NCI-H82 treated with DMSO at 0.1 percent for 48 hours (cell line): ENCODE measurements around the gene UBAC2.

ENCODE experiments used
- DNase-seq: peaks from one replicate; lab custom pipeline; 2025; ENCODE audit not compliant: unreplicated experiment; lab: John Stamatoyannopoulos, UW

Gene UBAC2

DNA sequence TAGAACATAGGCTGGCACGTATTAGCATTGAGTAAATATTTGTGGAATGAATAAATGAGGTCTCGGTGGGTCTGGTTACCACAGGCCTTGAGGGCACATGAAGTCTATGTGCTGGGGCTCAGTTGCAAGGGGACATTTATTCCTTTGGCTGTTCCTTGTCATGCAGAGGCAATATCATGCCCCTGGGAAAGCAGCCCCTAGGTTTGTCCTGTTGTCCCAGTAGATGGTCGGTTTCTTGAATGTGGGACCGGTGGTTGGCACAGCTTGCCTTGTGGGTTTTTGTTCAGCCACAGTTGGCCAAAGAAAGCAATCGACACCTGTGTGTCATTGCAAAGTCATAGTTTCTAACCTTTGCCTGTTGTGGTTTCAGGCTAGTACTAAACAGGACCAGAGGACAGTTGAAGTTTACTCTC lies 131.2 kb downstream of the UBAC2 start:
- DNase-seq, result no peak

DNA sequence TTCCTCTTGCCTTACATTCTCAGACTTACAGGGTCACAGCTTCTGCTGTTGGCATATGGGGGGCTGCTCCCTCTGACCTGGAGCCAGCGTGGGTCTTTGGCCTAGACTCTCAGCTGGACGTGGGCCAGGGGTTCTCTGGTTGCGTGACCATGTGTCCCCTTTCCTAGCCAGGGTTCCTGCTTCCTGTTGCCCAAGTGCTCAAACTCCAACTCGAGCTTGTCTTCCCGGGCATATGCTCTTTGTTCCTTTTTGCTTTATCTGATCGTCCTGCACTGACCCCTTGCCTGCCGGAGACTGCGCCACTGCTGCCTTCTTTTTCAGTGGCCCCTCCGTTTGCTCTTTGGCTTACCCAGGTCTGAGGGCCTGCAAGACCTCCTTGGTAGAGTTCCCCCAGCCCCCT lies 131.8 kb downstream of the UBAC2 start:
- no peak for DNase-seq

DNA sequence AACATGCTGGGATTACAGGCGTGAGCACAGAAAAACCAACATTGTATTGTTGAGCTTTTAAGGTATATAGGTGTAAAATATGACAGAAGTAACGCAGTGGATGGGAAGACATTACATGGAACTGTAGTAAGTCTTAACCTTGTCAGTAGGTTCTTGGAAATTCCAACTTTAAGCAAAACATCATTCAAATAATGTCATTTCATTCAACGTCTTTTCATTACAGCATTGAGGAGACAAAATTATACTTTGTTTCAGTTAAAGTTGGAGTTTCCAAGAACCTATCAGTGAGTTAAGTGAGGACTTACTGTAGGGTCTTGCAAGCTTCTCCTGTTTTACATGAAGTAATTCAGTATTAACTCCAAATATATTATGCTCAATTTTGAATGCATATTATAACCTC lies 133.6 kb downstream of the UBAC2 start:
- DNase-seq, result no peak

DNA sequence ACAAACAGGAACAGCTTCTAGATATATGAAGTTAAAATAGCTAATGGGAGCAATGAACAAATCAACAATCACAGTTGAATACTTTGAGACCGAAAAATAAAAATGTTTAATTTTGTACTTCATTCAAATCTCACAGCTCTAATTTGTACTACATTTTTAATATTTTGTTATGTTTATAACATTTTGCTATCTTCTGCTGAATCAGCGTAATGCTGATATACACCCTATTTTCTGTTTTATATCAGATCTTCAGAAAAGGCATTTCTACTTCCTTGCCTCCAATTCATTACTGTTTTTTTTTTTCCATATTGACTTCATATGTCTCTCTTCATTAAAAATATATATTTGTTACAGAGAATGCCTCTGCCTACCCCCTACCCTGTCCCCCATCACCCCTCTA lies 134.4 kb downstream of the UBAC2 start:
- DNase-seq, result no peak

DNA sequence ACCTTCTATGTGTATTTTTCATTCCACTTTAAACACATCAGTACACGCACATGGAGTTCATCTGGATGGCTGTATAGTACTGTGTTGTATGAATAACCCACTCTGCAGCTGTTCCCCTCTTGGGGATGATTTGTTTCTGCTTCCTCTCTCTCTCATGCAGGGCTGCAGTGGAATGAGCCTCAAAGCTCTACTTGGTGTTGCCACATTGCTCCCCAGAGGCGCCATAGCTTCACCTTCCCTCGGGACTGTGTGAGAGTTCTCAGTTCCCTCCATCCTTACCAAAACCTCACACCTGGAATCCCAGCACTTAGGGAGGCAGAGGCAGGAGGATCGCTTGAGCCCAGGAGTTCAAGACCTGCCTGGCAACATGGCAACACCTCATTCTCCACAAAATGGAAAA lies 134.9 kb downstream of the UBAC2 start:
- DNase-seq, result no peak

DNA sequence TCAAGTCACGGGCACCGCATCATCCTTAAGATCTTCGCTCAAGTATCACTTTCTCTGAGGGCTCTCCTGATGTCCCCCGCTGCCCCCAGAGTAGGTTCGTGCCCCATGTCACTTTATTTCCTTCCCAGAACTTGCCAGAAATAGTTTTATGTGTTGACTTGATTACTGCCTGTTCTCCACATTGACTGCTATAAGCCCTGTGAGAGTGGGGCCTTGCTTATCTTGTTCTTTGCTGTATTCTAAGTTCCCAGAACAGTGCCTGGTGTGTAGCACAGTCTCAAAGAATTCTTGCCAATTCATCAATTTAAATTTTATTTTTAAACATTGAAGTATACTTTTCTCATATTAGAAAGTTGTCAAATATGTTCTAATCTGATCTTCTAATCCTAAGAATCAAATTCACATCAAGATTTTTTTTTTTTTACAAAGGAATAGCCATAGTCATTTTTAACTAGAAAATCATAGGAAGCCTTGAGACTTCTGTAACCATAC lies 138.6 kb downstream of the UBAC2 start:
- DNase-seq, result no peak

DNA sequence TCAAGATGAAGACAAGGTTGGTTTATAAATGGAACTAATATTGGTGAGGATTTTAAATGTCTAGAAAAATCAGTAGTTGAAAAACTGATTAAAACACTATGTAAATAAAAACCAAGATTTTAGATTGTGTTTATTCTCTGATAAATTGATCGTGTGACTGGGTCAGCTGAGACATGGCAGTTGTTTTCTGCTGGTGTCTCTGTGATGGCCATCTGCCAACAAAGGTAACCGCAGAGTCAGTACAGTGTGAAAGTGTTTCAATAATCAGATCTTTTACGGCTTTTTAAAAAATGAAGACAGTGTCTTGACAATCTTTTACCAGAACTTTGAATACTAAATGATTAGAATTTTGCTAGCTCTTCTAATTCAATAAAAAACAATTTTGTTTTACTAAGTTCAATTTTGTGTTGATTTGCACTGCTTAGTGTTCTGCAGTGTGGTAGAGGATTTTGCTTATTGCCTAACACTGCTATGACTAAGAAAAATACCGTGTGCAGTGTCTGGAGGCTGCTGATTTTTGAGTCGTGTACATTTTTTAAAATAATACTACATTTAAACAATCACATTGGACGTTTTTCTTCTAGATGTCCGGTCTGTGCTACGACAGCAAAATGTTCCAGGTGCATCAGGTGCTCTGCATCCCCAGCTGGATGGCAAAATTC lies 139.2 kb downstream of the UBAC2 start:
- DNase-seq, result no peak

DNA sequence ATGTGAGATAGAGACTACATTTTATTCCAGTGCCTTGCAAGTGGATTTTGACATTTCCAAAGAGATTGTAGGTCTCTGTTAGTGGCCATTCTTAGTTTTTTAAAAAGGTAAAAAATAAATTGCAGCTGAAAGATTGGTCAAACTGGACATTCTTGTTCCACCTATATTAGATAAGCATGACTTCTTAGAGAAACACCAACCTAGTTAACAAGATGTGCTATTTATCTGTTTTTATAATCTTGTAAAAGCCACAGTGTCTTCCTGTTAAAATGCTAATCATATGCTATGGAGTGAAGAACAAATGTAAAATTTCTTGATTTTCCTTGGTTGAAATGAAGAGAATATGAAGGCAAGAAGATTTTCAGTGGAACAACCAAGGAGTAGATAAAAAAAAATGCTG lies 140.0 kb downstream of the UBAC2 start:
- no peak for DNase-seq

DNA sequence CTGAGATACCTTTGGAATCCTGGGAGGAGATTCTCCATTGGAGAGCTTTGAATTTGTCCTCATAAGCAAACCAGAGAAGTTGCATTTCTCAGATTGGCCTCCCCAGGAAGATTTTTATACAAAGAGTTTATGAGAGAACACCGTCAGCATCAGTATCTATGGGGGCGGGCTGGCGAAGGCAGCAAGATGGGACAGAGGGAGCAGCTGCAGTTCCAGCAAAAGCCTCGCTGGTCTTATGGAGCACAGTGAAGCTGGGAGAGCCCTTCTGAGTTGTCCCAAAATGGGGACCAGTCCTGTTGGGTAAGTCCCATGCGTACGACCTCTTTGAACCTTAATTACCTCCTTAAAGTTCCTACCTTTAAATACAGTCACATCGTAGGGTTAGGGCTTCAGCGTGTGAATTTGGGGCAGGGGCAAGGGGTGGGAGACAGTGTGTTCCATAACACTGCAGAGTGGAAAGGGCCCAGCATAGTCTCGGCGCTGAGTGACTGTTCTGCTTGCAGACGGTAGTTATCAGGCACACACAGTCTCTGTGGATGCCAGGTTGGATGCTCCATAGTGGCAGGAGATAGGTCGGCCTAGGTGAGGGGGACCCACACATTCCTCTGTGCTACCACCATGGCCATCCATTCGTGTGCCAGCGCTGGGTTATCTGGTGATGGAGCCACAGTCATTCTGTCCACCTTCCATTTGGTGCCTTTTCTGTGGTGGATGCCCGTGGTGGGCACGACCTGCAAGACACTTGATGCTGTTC lies 141.5 kb downstream of the UBAC2 start:
- DNase-seq, result no peak

DNA sequence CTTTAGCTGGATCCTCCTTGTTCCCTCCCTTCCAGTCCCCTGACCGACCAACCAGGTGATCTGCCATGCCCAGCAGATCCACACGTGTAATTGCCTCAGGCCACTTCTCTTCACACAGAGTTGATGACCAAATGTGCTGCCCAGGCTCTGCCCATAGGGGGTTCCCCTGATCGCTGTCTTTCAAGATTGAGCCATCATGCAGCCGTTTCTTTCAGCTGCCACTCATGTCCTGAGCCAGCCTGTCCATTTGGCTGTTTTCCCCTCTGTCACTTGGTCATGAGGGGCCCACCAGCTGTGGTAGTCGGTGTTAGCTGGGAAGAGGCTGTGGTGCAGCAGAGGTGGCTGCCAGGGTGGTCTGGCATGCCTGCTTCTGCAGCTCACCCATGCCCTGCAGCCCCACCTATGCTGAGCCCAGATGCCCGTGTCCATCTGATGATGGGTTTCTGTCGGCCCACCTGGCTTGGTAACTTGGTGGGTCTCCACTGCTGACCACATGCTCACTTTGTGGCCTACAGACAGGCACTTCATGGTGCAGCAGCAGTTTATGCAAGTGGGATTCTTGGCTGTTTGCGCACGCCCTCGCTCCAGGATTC lies 142.2 kb downstream of the UBAC2 start:
- DNase-seq, result no peak

DNA sequence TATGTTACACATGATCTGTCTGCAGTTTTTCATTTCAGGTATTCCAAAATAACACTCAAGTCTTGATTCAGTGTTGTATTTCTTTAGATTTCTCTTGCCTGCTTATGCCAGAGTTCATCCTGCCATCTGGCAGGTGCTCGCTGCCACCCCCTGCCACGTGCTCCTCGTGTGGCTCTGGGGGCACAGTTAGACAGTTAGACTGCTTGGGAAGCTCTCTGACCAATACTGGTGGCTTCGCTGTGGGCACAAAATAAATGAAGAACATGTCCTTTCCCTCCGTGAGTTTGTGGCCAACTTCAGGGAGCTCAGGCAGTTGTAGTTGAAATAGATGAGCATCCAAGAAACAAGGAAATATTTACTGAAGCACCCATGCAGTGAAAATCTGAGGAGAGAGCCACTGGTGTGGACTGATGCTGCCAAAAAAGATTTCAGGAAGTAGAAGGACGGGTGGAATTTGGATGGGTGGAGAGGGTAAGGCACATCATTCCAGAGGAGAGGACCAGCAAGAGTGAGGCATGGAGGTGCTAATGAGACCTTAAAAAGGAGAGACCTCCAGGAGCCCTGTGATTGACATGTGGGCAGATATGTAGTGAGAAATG lies 144.1 kb downstream of the UBAC2 start:
- DNase-seq, result no peak

DNA sequence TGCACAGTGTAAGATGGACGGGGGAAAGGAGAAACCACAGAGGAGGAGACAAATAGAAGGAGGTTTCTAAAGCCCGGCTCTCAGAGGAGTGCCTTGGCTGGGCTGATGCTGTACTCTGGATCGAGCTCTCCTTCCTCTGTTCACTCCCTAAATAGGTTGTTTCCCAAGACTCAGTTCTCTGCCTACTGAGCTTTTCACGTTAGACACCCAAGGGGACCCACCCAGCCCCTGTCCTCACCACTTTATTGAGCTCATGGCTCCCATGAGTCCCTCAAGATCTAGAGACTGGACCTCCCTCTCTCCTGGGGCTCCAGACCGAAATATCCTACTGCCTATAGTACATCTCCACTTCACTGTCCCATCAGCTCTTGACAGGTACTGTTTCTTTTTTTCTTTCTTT lies 144.7 kb downstream of the UBAC2 start:
- no peak for DNase-seq

DNA sequence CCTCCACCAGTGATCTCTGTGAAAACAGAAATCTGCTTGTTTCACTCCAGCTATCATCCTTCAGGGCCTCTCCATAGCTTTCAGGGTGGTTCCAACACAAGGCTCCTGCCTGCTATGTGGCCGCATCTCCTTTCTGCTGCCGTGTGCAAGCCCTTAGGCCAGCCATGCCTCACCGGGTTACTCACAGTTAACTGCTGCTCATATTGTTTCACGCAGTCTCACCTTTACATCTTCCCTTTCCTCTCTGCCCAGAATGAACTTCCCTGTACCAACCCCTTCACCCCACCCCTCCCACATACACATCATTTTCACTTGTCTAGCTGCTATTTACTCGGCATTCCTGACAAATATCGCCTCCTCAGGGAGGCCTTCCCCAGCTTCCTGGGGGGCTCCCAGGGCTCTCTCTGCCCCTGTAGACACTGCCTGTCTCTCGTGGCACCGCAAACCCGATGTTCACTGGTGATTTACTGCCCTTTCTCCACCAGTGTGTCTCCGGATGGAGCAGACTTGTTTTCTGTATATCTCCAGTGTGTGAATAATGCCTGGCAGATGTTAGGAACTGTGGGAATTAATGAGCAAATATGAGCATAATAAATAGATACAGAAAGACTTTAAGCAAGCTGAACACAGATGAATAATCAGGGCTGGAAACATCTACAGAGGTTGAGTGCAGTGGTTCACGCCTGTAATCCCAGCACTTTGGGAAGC lies 145.8 kb downstream of the UBAC2 start:
- no peak for DNase-seq

DNA sequence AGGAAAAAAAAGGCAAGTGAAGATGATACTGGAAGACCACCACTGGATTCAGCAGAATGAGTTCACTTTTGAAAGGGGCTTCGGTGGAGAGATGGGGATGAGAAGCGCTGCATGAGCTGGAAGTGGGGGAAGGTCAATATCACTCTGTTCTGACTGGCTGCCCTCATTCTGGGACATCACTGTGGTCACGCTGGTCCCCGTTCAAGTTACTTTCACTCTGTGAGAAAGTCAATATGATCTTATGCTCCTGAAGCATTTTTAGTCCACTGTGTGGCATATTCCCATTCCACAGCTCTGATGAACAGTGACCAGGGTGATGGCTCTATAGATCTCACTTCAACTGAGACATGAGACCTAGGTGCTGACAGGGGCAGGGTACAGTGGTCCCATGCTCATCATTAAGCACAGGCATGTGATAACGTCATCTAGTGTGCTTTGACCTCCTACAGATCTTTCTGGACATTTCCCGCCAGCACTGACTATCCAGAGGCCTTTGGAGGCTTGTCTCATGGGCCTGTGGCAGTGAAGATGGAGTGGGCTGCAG lies 146.8 kb downstream of the UBAC2 start:
- no peak for DNase-seq

DNA sequence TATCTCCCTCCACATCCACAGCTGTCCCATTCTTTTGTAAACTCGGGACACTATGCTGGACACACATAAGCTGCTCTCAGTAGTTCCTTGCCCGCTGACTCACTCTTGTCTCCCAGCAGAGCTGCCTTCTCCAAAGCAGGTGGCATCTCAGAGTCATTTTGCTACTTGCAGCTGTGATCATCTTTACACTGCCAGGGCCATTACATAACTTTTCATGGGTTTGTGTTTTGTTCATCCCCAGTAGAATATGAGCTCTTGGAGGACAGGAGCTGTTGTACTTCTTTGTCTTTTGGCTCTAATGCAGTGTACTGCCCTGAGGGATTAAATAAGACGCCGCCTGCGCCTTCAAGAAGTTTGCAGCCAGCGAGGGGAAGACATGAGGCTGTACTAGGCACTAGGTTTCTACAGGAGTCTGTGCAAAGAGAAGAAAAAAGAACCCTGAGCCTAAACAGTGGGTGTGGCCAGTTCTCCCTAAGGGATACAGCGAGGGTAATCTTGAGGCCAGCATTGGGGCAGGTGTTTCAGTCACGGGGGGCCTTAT lies 147.3 kb downstream of the UBAC2 start:
- no peak for DNase-seq

DNA sequence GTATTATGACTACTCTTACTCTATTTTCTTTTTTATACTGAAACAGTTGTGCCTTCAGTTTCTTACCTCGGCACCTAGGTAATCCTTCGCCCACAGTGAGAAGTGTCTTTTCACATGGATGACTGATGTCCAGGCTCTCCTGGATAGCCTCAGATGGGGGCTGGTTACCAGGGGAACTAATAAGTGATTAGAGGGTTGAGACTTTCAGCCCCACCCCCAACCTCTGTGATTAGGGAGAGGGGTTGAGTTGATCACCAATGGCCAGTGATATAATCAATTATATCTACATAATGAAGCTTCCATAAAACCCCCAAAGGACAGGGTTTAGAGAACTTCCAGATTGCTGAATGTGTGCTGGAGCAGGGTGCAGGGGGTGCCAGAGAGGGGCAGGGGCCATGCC lies 149.5 kb downstream of the UBAC2 start:
- no peak for DNase-seq

DNA sequence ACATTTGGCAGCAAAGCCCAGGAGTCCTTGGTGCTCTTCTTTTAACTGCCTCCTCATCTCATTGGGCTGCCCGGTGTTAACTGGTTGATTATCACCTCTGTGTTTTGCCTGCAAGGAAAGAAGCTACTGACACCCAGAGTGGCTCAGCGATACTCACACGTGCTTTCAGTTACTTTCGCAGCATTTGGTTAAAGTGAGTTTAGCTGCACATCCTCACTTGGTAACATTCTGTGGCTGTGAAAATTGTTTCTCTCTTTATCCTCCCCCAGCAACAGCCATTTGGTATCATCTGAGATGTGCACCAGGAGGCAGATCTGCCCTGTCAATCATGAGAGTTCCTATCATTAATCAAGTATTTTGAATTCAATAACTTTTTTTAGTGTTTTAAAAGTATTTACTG lies 151.1 kb downstream of the UBAC2 start:
- no peak for DNase-seq

DNA sequence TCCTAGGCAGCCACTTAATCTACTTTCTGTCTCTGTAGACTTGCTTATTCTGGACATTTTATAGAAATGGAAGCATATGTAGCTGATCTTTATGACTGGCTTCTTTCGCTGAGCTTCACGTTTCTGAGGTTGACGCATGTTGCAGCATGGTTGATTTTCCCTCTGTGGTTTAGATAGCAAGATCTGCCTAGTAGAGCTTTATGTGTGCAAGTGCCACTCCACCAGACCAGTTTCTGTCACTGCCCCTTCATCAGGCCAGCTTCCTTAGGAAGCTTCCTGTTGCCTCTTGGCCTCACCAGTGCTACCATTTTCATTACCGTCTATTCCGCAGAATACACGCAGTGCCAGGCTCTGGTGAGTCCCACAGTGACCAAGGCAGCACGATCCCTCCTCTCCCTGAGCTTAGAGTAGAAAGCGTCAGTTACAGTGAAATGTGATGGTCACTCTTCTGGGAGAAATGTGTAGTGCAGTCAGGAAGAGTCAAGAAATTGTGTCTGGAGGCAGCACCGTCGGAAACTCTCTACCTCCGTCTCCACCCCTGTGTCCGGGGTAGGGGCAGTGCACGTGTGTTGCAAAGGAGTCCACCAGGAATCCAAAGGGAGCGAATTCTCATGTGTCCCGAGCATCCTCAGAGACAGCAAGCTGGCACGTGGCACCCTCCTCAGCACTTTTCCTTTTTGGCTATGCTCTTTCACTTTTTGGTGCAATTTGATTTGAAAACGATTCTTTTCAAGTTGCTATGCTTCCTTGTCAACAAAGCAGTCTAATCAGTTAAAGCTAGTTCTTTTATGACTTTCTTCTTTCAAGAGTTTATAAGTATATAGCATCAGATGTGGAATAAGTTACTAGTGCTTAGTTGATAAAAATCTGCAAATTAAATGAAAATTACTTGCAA lies 151.9 kb downstream of the UBAC2 start:
- DNase-seq, result no peak

DNA sequence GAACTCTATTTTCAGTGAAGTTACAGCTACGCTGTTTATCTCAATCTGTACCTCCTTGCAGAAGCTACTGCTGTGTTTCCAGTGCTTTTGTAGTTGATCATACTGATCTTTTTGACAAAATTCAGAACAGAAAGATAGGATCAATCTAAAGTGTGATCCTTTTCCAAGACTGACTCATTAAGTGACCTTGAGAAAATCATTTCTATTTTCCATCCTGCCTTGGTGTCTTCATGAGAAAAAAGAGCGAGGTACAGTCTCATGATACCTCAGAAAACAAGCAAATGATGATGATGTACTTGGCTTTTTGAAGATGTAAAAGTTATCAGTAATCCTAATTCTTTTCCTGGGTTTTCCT lies 152.6 kb downstream of the UBAC2 start:
- no peak for DNase-seq

DNA sequence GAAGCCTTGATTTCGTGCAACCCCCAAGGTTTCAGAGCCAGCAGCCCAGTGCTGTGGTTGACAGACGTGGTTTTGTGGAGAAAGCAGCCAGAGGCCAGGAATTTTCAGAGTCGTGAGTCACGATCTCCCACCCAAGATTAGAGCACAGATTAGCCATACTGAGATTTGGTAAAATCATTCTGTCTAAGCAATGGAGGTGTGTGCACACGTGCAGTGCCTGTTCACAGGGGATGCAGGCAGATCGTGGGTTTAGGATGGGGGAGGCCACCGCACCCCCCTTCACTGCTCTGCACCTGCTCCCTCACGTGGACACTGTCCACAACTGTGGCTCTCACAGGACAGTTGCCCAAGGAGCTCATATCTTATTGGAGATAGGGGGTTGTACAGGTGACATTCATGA lies 153.2 kb downstream of the UBAC2 start:
- DNase-seq, result no peak
